ENCODE data around the gene PIH1D1.
A peak's percentile ranks its signal among the peaks of the same experiment; 100 is the strongest.

Gene PIH1D1

GRCh38 chr19:49415102-49415809 lies 36.4 kb downstream of the PIH1D1 start:
- no peak for DNase-seq

- no peak for DNase-seq
Observed at GRCh38 chr19:49414256-49414655, 37.4 kb downstream of the PIH1D1 start.

GRCh38 chr19:49413348-49413747 lies 38.3 kb downstream of the PIH1D1 start:
- no peak for DNase-seq

- no peak for DNase-seq
Observed at GRCh38 chr19:49411681-49412326, 39.8 kb downstream of the PIH1D1 start.

- no peak for DNase-seq
Observed at GRCh38 chr19:49409441-49410029, 42.1 kb downstream of the PIH1D1 start.

- no peak for DNase-seq
Observed at GRCh38 chr19:49408816-49409440, 42.7 kb downstream of the PIH1D1 start.

- no peak for DNase-seq
Observed at GRCh38 chr19:49407482-49408015, 44.1 kb downstream of the PIH1D1 start.

GRCh38 chr19:49407079-49407478 lies 44.5 kb downstream of the PIH1D1 start:
- DNase-seq, result no peak

GRCh38 chr19:49403404-49404187 lies 48.0 kb downstream of the PIH1D1 start:
- peak; percentile 48 for DNase-seq

- no peak for DNase-seq
Observed at GRCh38 chr19:49400029-49400428, 51.6 kb downstream of the PIH1D1 start.

- no peak for DNase-seq
Observed at GRCh38 chr19:49398931-49399330, 52.7 kb downstream of the PIH1D1 start.

- no peak for DNase-seq
Observed at GRCh38 chr19:49398001-49398615, 53.5 kb downstream of the PIH1D1 start.

GRCh38 chr19:49396738-49397505 lies 54.7 kb downstream of the PIH1D1 start:
- DNase-seq, result no peak

All from NCI-H1092 (cell line).